Measurements from ENCODE around the gene SDS.

Gene SDS

DNA sequence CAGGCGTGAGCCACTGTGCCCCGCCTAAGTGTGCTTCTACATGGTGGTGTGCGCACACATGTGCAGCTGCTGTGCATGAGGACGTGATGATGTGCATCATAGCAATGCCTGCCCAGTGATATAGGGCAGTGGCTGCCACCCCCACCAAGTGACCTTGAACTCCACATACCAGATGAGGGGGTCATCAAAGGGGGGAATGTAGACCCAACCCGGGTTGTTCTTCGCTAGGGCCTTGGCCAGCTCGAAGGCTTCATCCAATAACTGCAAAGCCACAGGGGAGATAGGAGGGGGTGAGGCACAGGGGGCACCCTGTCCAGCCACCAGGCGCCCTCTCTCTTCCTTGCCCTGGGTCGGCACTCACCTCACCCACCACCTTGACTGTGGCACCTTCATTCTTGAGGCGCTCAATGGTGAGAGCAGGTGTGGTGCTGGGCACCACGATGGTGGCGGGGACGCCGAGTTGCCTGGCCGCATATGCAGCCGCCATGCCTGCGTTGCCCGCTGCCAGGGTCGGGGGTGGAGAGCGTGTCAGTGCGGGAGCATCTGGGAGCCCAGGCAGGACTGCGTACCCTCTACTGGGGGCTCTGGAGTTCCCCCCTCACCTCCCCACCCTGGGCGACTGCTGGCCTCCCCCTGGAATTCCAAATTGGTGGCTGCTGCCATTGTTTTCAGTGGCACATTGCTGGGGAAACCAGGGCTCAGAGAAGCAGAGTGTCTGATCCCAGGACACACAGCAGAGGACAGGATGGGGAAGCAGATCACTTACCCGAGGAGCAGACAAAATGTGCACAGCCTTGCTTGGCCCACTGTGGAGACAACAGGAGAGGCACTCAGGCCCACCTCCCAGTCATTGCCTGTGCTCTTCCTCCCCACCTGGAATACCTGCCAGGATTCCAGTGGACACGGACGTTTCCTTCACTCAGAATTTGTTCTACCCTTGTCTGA is 5.1 kb downstream of the SDS start:
- Histone ChIP-seq H2AFZ (ENCODE audit: low read depth, low read length) (no peak overlapping the region), H4K20me1 (ENCODE audit: insufficient read depth, low read length) (no peaks in the 10 kb centered on the region), H3K9ac (ENCODE audit: low read length) (no peak overlapping the region)

GRCh38 chr12:113397497-113398197 is 6.0 kb downstream of the SDS start:
- Histone ChIP-seq H3K27me3 (ENCODE audit: low read depth, low read length) (peaks cover 2% of the 10 kb centered on the region; the same call in 1 of the 2 replicates), H3K4me1 (ENCODE audit: low read length) (no peaks in the 10 kb centered on the region), H3K9me3 (ENCODE audit: insufficient read depth, low read length) (no peaks in the 10 kb centered on the region), H3K36me3 (replicated peaks; ENCODE audit: low read depth, low read length) (no peaks in the 10 kb centered on the region), H4K20me1 (ENCODE audit: insufficient read depth, low read length) (no peaks in the 10 kb centered on the region), H3K79me2 (ENCODE audit: low read length) (no peaks in the 10 kb centered on the region), H3K4me2 (ENCODE audit: low read length) (no peak overlapping the region), H2AFZ (ENCODE audit: low read depth, low read length) (no peak overlapping the region), H3K27ac (ENCODE audit: low read length) (no peak overlapping the region), H3K4me3 (ENCODE audit: low read length) (no peak overlapping the region), H3K9ac (ENCODE audit: low read length) (no peak overlapping the region)
- TF ChIP-seq EZH2phosphoT487 (IDR thresholded peaks at IDR 0.05; ENCODE audit: low read depth) = no peak
- TF ChIP-seq, protein P1, sequence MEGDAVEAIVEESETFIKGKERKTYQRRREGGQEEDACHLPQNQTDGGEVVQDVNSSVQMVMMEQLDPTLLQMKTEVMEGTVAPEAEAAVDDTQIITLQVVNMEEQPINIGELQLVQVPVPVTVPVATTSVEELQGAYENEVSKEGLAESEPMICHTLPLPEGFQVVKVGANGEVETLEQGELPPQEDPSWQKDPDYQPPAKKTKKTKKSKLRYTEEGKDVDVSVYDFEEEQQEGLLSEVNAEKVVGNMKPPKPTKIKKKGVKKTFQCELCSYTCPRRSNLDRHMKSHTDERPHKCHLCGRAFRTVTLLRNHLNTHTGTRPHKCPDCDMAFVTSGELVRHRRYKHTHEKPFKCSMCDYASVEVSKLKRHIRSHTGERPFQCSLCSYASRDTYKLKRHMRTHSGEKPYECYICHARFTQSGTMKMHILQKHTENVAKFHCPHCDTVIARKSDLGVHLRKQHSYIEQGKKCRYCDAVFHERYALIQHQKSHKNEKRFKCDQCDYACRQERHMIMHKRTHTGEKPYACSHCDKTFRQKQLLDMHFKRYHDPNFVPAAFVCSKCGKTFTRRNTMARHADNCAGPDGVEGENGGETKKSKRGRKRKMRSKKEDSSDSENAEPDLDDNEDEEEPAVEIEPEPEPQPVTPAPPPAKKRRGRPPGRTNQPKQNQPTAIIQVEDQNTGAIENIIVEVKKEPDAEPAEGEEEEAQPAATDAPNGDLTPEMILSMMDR (IDR thresholded peaks at IDR 0.05; ENCODE audit: low read depth, low read length) = no peak

More for the DNA sequence above, 5.1 kb downstream of the SDS start:
- no peaks in the 10 kb centered on the region for H3K9me3 ChIP-seq (ENCODE audit: insufficient read depth, low read length)
- no peaks in the 10 kb centered on the region for H3K79me2 ChIP-seq (ENCODE audit: low read length)
- TF ChIP-seq, protein P1 (IDR thresholded peaks at IDR 0.05; ENCODE audit: low read depth, low read length) = no peak
- no peak for TF ChIP-seq EZH2phosphoT487 (IDR thresholded peaks at IDR 0.05; ENCODE audit: low read depth)
- peaks cover 2% of the 10 kb centered on the region; the same call in 1 of the 2 replicates for H3K27me3 ChIP-seq (ENCODE audit: low read depth, low read length)
- peaks cover 2% of the 10 kb centered on the region for H3K4me1 ChIP-seq (ENCODE audit: low read length)
- H3K4me3 ChIP-seq (ENCODE audit: low read length) = no peak overlapping the region
- H3K4me2 ChIP-seq (ENCODE audit: low read length) = no peak overlapping the region
- no peaks in the 10 kb centered on the region for H3K36me3 ChIP-seq (replicated peaks; ENCODE audit: low read depth, low read length)
- H3K27ac ChIP-seq (ENCODE audit: low read length) = no peak overlapping the region

DNA sequence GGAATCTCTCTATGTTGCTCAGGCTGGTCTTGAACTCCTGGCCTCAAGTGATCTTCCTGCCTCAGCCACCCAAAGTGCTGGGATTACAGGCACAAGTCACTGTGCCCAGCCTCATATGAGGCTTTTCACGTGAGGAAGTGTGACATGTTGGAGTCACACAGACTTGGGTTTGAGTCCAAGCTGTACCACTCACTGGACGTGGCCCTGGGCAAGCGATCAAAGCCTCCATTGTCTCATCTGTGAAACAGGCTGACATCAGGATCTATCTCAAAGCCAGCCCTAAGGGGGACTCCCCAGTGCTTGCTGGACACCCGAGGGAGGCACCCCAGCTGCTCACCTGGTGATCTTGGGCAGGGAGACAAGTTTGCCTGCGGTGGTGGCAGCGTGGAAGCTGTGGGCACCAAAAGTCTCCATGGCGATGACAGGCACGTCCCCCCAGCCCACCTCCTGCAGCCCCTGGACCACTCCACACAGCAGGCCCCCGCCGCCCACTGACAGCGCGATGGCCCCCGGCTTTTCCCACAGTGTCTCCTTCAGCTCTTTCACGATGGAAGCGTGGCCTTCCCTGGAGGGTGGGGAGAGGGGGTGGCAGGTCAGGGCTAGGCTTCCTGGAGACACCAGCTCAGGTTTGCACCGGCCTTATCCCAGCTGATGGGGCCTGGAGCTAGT is 6.7 kb downstream of the SDS start:
- TF ChIP-seq, protein P1 (IDR thresholded peaks at IDR 0.05; ENCODE audit: low read depth, low read length) = no peak
- TF ChIP-seq EZH2phosphoT487 (IDR thresholded peaks at IDR 0.05; ENCODE audit: low read depth) = no peak
- H3K27ac ChIP-seq (ENCODE audit: low read length) = no peak overlapping the region

More for the DNA sequence above, 6.7 kb downstream of the SDS start:
- Histone ChIP-seq H3K79me2 (ENCODE audit: low read length) (no peaks in the 10 kb centered on the region), H3K4me2 (ENCODE audit: low read length) (no peak overlapping the region), H3K27me3 (ENCODE audit: low read depth, low read length) (peaks cover 2% of the 10 kb centered on the region; the same call in 1 of the 2 replicates), H4K20me1 (ENCODE audit: insufficient read depth, low read length) (no peaks in the 10 kb centered on the region), H3K4me3 (ENCODE audit: low read length) (no peak overlapping the region), H3K36me3 (replicated peaks; ENCODE audit: low read depth, low read length) (no peaks in the 10 kb centered on the region), H3K9ac (ENCODE audit: low read length) (no peak overlapping the region), H2AFZ (ENCODE audit: low read depth, low read length) (no peak overlapping the region), H3K4me1 (ENCODE audit: low read length) (no peaks in the 10 kb centered on the region), H3K9me3 (ENCODE audit: insufficient read depth, low read length) (no peaks in the 10 kb centered on the region)

Measured in OCI-LY3 (cell line).